Right atrium auricular region (tissue), 2 donors: ENCODE results near the gene ITPKB. TPM values are rescaled to one million over a fixed set of nuclear protein-coding genes. Genes with fewer than 3 reads are reported as not detected.

Experiments used
- DNase-seq: peaks from one replicate; pipeline ENCODE4 v3.0.0-alpha.2; 2019; ENCODE audit warnings: low spot score
- H3K27ac ChIP-seq, 2 donors: fragments of 200-600 bp; sonication (generic); 1 replicate in 1 of 2; 2 replicates in 1 of 2; pipeline ENCODE4 v1.5.1; 2016 to 2019
- H3K27me3 ChIP-seq, 2 donors: fragments of 200-600 bp; sonication (generic); one replicate each; pipeline versions ENCODE4 v1.5.1 to v1.6.0; 2017 to 2019
- H3K36me3 ChIP-seq: fragments of 200-600 bp; sonication (generic); one replicate; pipeline ENCODE4 v1.5.1; 2016
- H3K4me1 ChIP-seq, 2 donors: fragments of 200-600 bp; sonication (generic); one replicate each; pipeline versions ENCODE4 v1.5.1 to v1.6.0; 2017 to 2019
- H3K4me3 ChIP-seq, 2 donors: fragments of 200-600 bp; sonication (generic); 1 replicate in 1 of 2; 2 replicates in 1 of 2; pipeline ENCODE4 v1.5.1; 2017 to 2019; ENCODE audit warnings: mild to moderate bottlenecking in 1 of 2, moderate library complexity in 1 of 2
- H3K9me3 ChIP-seq, 2 donors: fragments of 200-600 bp; sonication (generic); one replicate each; pipeline ENCODE4 v1.5.1; 2019
- total RNA-seq, 2 donors: library from RNA; depleted of rRNA; stranded (reverse); fragments of >200 nt; gene quantifications; one replicate each; pipeline ENCODE4 v1.1.0, GENCODE V29; 2016
- TF ChIP-seq, protein P1 (sequence below), 2 donors: fragments of 200-600 bp; sonication (generic); IDR thresholded peaks; one replicate each; pipeline ENCODE4 v1.5.1; 2019; ENCODE audit warnings: antibody characterized with exemption in 2 of 2

Gene ITPKB
- total RNA-seq, 2 donors from 2014 or later = 10.8 to 11.0 TPM

DNA sequence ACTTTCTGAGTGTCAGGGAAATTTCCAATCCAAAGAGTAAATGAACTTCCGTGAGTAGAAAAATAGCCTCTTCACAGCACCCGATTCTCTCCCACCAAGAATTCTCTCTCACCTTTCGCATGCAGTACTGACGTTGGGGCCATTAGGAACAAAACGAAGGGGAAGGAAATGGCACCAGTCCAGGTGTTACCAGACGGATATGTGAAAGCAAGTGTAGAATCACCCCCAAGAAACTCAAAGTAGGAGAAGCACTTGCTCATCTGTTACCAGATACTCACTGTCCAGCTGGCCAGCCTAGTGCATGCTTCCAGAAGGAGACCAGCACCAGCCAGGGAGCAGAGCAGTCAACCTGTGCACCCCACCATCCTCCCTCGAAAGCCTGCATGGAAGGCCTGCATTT is 55.1 kb downstream of the ITPKB start:
- Histone ChIP-seq H3K27ac (no peak overlapping the region), H3K36me3 (no peaks in the 10 kb centered on the region), H3K9me3 (no peaks in the 10 kb centered on the region), H3K27me3 (no peaks in the 10 kb centered on the region), H3K4me3 (no peak overlapping the region), H3K4me1 (peaks cover 0 to 96% of the 10 kb centered on the region in 2 donors)
- no peak for DNase-seq
- TF ChIP-seq, protein P1, sequence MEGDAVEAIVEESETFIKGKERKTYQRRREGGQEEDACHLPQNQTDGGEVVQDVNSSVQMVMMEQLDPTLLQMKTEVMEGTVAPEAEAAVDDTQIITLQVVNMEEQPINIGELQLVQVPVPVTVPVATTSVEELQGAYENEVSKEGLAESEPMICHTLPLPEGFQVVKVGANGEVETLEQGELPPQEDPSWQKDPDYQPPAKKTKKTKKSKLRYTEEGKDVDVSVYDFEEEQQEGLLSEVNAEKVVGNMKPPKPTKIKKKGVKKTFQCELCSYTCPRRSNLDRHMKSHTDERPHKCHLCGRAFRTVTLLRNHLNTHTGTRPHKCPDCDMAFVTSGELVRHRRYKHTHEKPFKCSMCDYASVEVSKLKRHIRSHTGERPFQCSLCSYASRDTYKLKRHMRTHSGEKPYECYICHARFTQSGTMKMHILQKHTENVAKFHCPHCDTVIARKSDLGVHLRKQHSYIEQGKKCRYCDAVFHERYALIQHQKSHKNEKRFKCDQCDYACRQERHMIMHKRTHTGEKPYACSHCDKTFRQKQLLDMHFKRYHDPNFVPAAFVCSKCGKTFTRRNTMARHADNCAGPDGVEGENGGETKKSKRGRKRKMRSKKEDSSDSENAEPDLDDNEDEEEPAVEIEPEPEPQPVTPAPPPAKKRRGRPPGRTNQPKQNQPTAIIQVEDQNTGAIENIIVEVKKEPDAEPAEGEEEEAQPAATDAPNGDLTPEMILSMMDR (IDR thresholded peaks at IDR 0.05) = no peak

DNA sequence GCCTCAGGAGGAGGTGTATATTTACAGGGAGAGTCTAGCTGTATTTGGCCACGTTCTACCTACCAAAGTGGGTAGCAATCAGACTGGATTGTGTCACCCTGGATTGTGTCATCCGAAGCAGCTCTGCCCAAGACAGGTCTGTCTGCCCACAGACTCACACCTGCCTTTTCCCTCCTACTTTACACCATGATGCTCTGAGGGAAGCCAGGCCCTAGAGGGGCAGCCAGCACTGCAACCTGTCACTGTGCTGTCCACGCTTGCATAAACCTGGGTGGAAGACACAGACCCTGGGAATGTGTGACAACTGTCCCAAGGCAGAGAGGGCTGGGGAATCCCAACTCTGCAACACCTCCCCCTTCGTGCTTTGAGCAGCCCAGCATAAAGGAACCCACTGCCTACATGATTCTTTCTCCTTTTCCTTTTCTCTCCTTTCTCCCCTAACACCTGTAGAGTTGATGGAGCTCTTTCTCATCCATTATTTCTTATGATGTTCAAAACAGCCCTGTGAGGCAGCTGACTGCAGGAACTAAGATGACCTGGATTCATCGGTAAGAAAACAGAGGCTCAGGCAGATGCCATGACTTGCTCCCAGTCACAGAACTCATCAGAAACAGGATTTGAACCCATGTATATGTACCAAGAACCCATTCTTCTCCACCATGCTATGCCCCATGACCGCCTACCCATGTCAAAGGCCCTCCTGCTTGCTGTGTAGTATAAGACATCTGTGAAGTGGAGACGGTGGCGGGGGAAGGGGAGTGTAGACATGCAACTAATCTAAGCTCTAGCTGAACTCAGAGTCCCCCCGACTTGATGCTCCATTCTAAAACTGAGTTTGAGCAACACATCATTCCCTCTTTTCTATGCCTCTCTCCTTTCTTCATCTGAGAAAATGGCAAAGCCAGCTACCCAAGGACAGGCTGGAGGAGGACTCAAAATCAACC is 55.9 kb downstream of the ITPKB start:
- Histone ChIP-seq H3K36me3 (no peaks in the 10 kb centered on the region), H3K27me3 (no peaks in the 10 kb centered on the region), H3K9me3 (no peaks in the 10 kb centered on the region), H3K4me3 (no peak overlapping the region), H3K4me1 (peaks cover 0 to 96% of the 10 kb centered on the region in 2 donors), H3K27ac (no peak overlapping the region)
- DNase-seq = no peak
- TF ChIP-seq, protein P1 (IDR thresholded peaks at IDR 0.05) = no peak

DNA sequence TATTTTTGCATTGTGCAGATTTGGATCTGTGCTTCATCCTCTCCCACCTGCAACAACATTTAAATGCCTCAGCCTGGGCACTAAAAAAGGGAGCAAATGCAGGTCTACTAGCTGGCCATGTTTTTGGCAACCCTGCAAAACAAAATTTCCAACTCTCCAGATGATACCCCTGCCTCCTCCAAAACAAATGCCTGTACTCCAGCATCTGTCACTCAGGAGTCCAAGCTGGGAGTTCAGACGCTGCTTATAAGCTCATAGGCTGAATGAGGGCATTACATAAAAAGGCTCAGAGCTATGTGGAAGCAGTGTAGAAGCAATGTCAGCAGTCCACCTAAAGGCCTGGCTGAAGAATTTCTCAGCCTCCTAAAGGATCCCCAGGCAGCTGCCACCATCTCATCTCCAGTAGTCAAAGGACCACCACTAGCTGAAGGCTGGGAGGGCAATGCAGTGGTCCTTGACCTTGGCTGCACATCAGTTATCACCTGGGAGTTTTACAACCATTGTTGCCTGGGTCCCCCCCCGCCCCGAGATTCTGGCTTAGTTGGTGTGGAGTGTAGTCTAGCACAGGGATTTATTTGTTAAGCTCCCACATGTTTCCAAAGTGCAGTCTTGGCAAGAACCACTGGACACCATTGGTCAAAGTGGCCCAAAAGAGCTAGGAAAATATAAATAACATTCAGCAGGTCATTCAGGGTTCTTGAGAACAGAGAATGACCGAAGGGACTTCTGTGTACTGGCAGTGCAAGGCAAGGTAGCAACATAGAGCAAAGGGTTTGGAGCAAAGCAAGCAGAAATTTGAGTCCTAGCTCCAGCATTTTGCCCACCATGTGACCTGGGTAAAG is 57.2 kb downstream of the ITPKB start:
- Histone ChIP-seq H3K4me3 (no peak overlapping the region), H3K36me3 (no peaks in the 10 kb centered on the region), H3K4me1 (peaks cover 0 to 96% of the 10 kb centered on the region in 2 donors), H3K27me3 (no peaks in the 10 kb centered on the region), H3K27ac (peak overlapping the region in 1 of 2 donors; percentile 3), H3K9me3 (no peaks in the 10 kb centered on the region)
- TF ChIP-seq, protein P1 (IDR thresholded peaks at IDR 0.05) = no peak
- no peak for DNase-seq

DNA sequence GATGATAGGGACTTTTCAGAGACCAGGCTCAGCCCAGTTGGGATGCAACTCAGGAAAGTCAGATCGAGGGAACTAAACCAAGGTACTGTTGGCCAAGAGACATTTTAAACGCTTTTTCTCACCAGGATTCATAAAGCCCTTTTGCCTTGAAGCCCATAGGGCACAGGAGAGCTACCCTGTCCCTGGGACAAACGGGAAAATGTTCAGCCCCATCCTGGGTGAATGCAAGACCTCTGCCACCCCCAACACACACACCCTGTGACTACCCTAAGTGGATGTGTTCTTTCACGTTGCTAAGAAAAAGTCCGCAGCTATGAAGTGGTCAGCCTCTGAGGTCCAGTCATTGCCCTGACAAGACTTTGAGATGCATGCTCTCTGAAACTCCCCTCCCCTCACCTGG is 58.4 kb downstream of the ITPKB start:
- Histone ChIP-seq H3K4me3 (peak overlapping the region in 1 of 2 donors; percentile 47), H3K36me3 (no peaks in the 10 kb centered on the region), H3K4me1 (peaks cover 0 to 96% of the 10 kb centered on the region in 2 donors), H3K9me3 (no peaks in the 10 kb centered on the region), H3K27ac (peak overlapping the region; percentile 84 to 96), H3K27me3 (no peaks in the 10 kb centered on the region)
- no peak for DNase-seq
- TF ChIP-seq, protein P1 (IDR thresholded peaks at IDR 0.05) = no peak

DNA sequence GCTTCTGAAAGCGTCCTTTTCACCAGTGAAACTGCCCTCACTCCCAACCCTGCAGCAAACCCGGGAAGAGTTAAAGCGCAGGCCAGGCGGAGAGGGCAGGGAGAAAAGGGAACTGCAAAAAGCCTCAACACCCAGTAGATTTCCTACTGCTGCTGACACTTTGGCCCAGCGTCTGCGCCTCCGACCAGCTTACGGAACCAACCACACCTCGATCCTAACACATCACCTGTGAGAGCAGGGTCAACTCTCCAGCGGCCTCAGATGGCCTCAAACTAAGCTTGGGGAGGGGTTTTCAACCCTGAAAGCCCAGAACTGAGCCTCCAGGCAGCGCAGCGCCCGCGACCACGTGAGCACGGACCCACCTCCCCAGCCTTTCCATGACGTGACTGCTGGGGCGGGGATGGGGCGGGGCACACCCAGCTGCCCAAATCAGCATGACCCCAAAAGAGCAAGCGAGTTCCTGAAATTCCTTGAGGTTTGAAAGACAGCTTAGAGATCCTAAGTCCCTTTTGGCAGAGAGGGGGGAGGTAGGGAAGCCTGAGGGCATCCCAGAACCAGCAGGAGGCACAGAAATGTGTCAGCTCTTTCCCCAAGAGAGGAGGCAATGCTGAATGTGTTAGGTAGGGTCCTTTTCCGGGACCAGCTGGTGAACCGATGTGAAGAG is 59.1 kb downstream of the ITPKB start:
- TF ChIP-seq, protein P1 (IDR thresholded peaks at IDR 0.05) = peak in 1 of 2 donors; percentile 9
- Histone ChIP-seq H3K4me1 (peaks cover 0 to 98% of the 10 kb centered on the region in 2 donors), H3K27me3 (no peaks in the 10 kb centered on the region), H3K9me3 (no peaks in the 10 kb centered on the region), H3K36me3 (no peaks in the 10 kb centered on the region), H3K27ac (peak overlapping the region; percentile 84 to 96), H3K4me3 (peak overlapping the region; percentile 27 to 47)
- peak; percentile 94 for DNase-seq
